ENCODE results near the gene MICU1. TPM values are rescaled to one million over a fixed set of nuclear protein-coding genes. Genes with fewer than 3 reads are reported as not detected.

Gene MICU1
- total and polyA plus RNA-seq, 10 of the 15 experiments (the other 5 are each of a cell fraction or from before 2014, with no cell fraction given), result 18.2 to 36.4 (median 22.2) TPM

DNA sequence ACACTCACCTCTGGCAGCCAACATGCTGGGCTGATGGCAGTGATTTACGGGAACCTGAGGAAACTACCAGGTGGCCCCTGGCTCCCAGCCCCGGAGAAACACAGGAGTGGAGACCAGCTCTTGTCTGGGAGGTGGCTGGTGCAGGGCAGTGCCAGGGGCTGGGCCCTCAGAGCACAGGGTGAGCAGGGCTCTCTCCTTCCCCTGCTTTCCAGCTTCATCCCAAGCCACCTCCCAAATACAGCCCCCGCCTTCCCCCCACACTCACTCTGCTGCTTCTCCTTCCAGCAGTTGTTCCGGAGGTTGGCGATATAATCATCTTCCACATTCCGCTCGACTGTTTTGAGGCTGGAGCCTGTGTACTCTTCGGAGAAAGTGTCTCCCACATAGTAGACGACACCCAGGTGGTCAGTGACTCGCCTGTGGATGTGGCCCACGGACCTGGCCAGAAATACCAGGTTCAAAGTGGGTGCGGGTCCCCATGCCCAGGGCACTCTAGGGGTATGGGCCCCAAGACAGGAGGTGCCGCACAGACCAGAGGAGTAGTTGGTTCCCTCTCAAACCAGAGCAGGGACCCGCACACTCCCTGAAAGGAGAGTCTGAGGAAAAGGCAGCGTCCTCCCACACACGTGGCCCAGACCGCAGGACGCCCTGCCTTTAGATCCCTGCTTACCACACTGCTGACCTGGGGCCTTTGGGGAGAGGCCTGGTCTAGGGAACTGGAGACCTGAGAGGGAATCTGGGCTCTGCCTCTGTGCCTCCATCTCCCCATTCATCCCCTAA is 289.4 kb downstream of the MICU1 start (continued):
- TF ChIP-seq, protein P1, sequence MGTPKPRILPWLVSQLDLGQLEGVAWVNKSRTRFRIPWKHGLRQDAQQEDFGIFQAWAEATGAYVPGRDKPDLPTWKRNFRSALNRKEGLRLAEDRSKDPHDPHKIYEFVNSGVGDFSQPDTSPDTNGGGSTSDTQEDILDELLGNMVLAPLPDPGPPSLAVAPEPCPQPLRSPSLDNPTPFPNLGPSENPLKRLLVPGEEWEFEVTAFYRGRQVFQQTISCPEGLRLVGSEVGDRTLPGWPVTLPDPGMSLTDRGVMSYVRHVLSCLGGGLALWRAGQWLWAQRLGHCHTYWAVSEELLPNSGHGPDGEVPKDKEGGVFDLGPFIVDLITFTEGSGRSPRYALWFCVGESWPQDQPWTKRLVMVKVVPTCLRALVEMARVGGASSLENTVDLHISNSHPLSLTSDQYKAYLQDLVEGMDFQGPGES (IDR thresholded peaks at IDR 0.05), result no peak
- TF ChIP-seq EED (IDR thresholded peaks at IDR 0.05; ENCODE audit: low read depth) (no peak), ATF2 (IDR thresholded peaks at IDR 0.05; ENCODE audit: low read length) (no peak), RUNX3 (IDR thresholded peaks at IDR 0.05; ENCODE audit: low read length) (no peak), DPF2 (IDR thresholded peaks at IDR 0.05) (no peak), USF1 (IDR thresholded peaks at IDR 0.05; ENCODE audit: borderline replicate concordance, extremely low read length, insufficient read depth, low read depth, low read length) (no peak), SUZ12 (IDR thresholded peaks at IDR 0.05; ENCODE audit: unreplicated experiment) (no peak)
- TF ChIP-seq, protein P2, sequence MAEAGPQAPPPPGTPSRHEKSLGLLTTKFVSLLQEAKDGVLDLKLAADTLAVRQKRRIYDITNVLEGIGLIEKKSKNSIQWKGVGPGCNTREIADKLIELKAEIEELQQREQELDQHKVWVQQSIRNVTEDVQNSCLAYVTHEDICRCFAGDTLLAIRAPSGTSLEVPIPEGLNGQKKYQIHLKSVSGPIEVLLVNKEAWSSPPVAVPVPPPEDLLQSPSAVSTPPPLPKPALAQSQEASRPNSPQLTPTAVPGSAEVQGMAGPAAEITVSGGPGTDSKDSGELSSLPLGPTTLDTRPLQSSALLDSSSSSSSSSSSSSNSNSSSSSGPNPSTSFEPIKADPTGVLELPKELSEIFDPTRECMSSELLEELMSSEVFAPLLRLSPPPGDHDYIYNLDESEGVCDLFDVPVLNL (IDR thresholded peaks at IDR 0.05; ENCODE audit: low read depth, low read length), result no peak

All from GM12878 (cell line).